Nephron progenitor cell (in vitro differentiated cells): ENCODE data around the gene PNCK.

Experiments used
- DNase-seq: peaks from one replicate; pipeline ENCODE4 v3.0.0; 2021
- H3K27ac Mint-ChIP-seq: 2 replicates; pipeline ENCODE4 v1.8.0; 2021; ENCODE audit warnings: mild to moderate bottlenecking, moderate library complexity, mixed read lengths
- H3K27me3 Mint-ChIP-seq: 2 replicates; pipeline ENCODE4 v1.8.0; 2021; ENCODE audit warnings: mild to moderate bottlenecking, low read depth, mixed read lengths; ENCODE audit not compliant: poor library complexity
- H3K36me3 Mint-ChIP-seq: 2 replicates; pipeline ENCODE4 v1.8.0; 2021; ENCODE audit warnings: low read depth, mixed read lengths
- H3K4me1 Mint-ChIP-seq: 2 replicates; pipeline ENCODE4 v1.8.0; 2021; ENCODE audit warnings: mixed read lengths
- H3K4me3 Mint-ChIP-seq: 2 replicates; pipeline ENCODE4 v1.8.0; 2021; ENCODE audit warnings: mild to moderate bottlenecking, moderate library complexity, mixed read lengths
- H3K9me3 Mint-ChIP-seq: 2 replicates; pipeline ENCODE4 v1.8.0; 2021; ENCODE audit warnings: mild to moderate bottlenecking, moderate library complexity, mixed read lengths
- TF ChIP-seq, protein P1 (sequence below): fragments of 200-600 bp; sonication (generic); IDR thresholded peaks from 2 replicates; pipeline ENCODE4 v1.5.0; 2021; ENCODE audit warnings: antibody characterized with exemption

Gene PNCK

DNA sequence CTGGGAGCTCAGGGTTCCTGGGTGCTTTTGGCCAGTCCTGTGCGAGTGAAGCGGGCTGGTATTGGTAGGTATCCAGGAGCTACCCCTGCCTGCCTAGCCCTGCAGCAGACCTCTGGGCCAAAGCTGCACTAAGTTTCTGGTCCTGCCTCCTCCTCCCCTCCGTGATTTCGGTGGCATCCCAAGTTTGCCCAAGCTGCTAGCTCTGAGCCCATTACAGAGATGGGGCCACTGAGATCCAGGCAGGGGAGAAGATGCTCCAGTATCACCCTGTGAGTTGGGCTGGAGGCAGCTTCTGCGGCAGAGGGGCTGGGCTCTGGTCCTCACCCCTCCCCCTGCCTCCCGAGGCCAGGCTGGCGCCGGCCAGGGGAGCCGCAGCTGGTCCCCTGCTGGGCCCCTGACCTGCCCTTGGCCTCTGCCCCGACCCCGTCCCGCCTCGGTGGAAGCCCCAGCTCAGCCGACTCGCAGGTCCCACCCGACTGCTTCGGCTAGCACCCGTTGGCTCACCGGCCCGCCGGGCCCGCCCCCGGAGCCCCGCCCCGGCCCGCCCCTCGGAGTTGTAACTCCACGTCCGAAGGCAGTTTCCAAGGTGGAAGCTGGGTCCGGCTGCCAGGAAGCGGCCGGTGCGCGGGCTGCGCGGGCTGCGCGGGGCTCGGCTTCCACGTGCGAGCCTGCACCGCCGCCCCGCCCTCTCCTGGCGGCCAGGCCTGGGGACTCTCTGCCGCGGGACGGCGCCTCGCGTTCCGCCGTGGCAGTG lies 26.8 kb downstream of the PNCK start, which contains the start of gene DUSP9:
Gene DUSP9, plus strand, starts transcription at position 584 of the 754 bp plus-strand sequence. CDS start 751 bp downstream, outside the sequence.
- H3K4me3 Mint-ChIP-seq = peak within 1 kb of the TSS; percentile 63
- TF ChIP-seq, protein P1, sequence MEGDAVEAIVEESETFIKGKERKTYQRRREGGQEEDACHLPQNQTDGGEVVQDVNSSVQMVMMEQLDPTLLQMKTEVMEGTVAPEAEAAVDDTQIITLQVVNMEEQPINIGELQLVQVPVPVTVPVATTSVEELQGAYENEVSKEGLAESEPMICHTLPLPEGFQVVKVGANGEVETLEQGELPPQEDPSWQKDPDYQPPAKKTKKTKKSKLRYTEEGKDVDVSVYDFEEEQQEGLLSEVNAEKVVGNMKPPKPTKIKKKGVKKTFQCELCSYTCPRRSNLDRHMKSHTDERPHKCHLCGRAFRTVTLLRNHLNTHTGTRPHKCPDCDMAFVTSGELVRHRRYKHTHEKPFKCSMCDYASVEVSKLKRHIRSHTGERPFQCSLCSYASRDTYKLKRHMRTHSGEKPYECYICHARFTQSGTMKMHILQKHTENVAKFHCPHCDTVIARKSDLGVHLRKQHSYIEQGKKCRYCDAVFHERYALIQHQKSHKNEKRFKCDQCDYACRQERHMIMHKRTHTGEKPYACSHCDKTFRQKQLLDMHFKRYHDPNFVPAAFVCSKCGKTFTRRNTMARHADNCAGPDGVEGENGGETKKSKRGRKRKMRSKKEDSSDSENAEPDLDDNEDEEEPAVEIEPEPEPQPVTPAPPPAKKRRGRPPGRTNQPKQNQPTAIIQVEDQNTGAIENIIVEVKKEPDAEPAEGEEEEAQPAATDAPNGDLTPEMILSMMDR = no peak
- H3K4me1 Mint-ChIP-seq = peaks cover 18% of the 10 kb centered on the region
- peaks cover 1% of the 10 kb centered on the region for H3K36me3 Mint-ChIP-seq
- H3K27ac Mint-ChIP-seq = no peak within 1 kb of the TSS
- DNase-seq = peak; percentile 87
- peaks cover 30% of the 10 kb centered on the region for H3K9me3 Mint-ChIP-seq
- H3K27me3 Mint-ChIP-seq = peaks cover 50% of the 10 kb centered on the region

DNA sequence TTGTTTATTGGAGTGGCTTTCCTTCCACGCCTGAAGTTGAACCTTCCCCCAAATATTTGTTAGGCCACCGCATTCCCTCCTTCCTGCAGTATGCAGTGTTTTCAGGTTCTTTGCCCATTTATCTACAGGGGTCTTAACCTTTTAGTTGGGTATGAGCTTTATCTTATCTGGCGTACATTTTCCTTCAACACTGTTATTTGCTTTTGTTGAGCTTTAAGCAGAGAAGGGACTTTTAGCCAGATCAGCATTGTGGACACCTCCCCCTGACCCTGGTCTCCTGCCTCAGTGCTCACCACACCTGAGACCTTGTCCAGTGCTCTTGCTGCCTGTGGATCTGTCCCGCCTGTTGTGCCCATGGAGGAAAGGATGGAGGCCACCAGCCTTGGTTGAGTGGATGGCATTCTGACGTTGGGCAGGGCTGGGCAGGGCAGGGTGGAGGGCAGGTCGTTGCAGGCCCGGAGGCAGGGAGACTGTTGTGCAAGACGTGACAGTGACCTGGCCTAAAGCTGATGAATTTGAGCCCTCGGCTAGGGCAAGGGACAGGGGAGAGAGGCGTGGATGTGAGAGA lies 27.6 kb downstream of the PNCK start:
- DNase-seq = no peak
- no peaks in the 10 kb centered on the region for H3K36me3 Mint-ChIP-seq
- TF ChIP-seq, protein P1 = no peak
- H3K9me3 Mint-ChIP-seq = peaks cover 28% of the 10 kb centered on the region
- H3K4me1 Mint-ChIP-seq = peaks cover 21% of the 10 kb centered on the region
- peaks cover 56% of the 10 kb centered on the region for H3K27me3 Mint-ChIP-seq
- H3K4me3 Mint-ChIP-seq = no peak overlapping the region
- no peak overlapping the region for H3K27ac Mint-ChIP-seq

DNA sequence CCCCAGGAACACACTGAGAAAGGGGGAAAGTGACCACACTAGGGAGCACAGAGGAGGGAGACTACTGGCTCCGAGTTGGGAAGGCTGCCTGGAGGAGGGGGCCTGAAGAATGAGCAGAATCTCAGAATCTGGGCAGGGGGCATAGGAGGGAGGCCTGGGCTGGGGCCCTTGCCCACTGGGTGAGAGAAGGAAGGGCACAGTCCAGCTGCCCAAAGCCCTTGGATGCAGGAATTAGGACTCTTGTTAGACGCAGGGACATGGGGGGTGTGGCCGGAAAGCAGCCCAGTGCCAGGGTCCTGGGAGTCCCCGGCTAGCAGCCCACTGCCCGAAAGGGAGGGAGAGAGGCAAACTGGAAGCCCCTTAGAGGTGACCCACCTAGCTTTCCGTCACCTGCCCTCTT lies 28.5 kb downstream of the PNCK start:
- DNase-seq = no peak
- H3K4me3 Mint-ChIP-seq = no peak overlapping the region
- peaks cover 58% of the 10 kb centered on the region for H3K27me3 Mint-ChIP-seq
- peaks cover 21% of the 10 kb centered on the region for H3K4me1 Mint-ChIP-seq
- no peaks in the 10 kb centered on the region for H3K36me3 Mint-ChIP-seq
- TF ChIP-seq, protein P1 = no peak
- no peak overlapping the region for H3K27ac Mint-ChIP-seq
- H3K9me3 Mint-ChIP-seq = peaks cover 26% of the 10 kb centered on the region

DNA sequence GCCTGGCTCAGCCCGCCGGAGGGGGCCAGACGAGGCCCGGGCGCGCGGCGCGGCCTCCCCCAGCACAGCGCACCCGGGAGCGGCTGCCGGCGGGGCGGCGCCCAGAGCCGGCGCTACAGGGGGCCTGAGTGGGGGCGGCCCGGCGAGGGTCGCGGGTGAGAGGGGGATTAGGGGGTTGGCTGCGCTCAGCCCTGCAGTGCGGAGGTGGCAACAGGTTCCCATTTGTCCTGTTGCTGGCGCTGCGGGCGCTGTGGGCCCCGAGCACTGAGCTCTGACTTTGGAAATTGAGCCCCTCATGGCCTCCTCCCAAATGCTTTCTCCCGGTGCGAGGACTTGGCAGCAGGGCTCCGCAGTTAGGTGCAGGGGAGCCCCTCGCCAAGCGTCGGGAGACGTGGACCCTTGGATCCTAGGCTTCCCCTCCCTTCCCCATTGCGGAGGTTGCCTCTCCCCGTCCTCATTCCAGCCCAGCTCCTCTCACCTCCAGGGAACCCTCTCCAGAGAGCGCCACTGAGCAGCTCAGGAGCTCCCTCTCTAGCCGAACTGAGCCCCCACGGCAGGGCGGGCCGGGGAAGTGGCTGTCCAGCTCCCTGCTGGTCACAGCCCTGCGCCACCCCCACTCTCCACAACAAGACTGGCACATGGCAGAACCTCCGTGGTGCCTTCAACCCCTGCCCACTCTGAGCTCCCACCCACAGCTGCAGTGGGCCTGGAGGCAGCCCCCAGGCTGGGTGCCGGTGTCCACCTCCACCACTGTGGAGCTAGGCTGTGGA lies 29.1 kb downstream of the PNCK start:
- TF ChIP-seq, protein P1 = no peak
- Mint-ChIP-seq H3K27me3 (peaks cover 58% of the 10 kb centered on the region), H3K4me1 (peaks cover 21% of the 10 kb centered on the region), H3K4me3 (peak overlapping the region; percentile 75), H3K27ac (no peak overlapping the region), H3K9me3 (peaks cover 26% of the 10 kb centered on the region), H3K36me3 (no peaks in the 10 kb centered on the region)
- no peak for DNase-seq

DNA sequence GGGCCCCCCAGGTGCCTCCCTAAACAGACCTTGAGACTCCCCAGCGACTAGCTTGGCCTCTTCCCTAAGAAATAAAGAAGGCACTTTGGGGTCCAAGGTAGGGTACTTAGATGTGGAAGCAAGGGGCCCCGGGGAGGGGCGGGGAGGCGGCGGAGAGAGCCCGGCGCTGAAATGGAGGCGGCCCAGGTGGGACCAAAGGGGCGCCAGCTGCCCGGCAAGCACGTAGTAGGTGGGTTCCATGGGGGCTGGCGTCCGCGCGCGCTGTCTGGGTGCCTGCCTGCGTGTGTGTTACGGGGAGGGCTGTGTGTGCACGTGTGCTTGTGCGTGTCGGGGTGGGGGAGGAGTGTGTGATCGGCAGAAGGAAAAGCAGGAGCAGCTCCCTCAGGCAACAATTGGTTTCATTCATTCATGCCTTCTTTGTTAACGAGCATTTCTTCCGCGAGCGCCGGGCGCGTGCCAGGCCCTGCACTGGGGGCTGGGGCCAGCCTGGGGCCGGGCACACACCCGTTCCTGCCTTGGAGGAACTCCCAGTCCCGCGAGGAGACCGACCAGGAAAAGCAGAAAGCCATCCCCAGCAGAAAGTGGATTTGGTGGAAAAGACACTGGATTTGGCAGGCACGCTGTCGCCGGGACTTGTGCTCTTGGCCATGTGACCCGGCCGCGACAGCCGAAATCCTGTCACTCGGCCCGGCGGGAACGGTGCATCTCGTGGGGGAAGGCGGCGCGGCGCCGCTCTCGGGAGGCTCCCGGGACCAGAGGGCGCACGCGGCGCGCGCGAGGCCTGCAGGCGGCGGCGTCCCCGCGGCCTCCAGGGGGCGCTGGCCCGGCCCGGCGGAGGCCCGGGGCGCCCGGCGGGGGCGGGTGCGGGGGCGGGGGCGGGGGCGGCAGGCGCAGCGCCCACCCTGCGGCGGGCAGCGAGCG lies 29.9 kb downstream of the PNCK start:
- H3K27ac Mint-ChIP-seq = no peak overlapping the region
- peaks cover 21% of the 10 kb centered on the region for H3K4me1 Mint-ChIP-seq
- H3K4me3 Mint-ChIP-seq = peak overlapping the region; percentile 62
- peak; percentile 56 for DNase-seq
- TF ChIP-seq, protein P1 = no peak
- peaks cover 27% of the 10 kb centered on the region for H3K9me3 Mint-ChIP-seq
- no peaks in the 10 kb centered on the region for H3K36me3 Mint-ChIP-seq
- peaks cover 54% of the 10 kb centered on the region for H3K27me3 Mint-ChIP-seq
